Motor neuron (in vitro differentiated cells): ENCODE measurements around the gene GABARAPL1. TPM values are rescaled to one million over a fixed set of nuclear protein-coding genes. Genes with fewer than 3 reads are reported as not detected.

Experiments
- ATAC-seq, 8 experiments: fragments of 200-7000 bp; cut with Tn5 transposase; replicated peaks in 6 of 8; 2 replicates each; pipeline ENCODE4 v1.8.0; 2021; ENCODE audit warnings: mild to moderate bottlenecking in 8 of 8, moderate library complexity in 8 of 8
- H3K27ac ChIP-seq, 2 donors: fragments of 250-450 bp; sonication (Bioruptor Pico); 2 replicates each; pipeline ENCODE4 v1.9.0; 2021; ENCODE audit warnings: antibody characterized with exemption in 2 of 2, mild to moderate bottlenecking in 2 of 2, moderate library complexity in 1 of 2
- H3K4me1 ChIP-seq, 2 donors: fragments of 250-450 bp; sonication (Bioruptor Pico); replicated peaks in 1 of 2; 2 replicates each; pipeline ENCODE4 v1.6.1; 2021; ENCODE audit warnings: antibody characterized with exemption in 2 of 2, mild to moderate bottlenecking in 2 of 2, moderate library complexity in 1 of 2
- H3K4me3 ChIP-seq, 5 donors: fragments of 250-450 bp; sonication (Bioruptor Pico); 2 replicates each; pipeline ENCODE4 v1.9.0; 2021; ENCODE audit warnings: antibody characterized with exemption in 5 of 5, mild to moderate bottlenecking in 5 of 5, moderate library complexity in 4 of 5
- WGBS, 10 experiments: fragments of 450-650 bp; shearing (Covaris generic); methylation state at CpG; one replicate each; pipeline ENCODE4 v1.0.0; 2022; 5-methylcytosine and 5-hydroxymethylcytosine counted together
- in situ Hi-C, 9 experiments: fragments of 400-800 bp; cut with MboI; loops; one replicate each; pipeline ENCODE4 v1.15.0; 2021; ENCODE audit warnings: low sequenced_read_pairs in 9 of 9, low pct_unique_long_range_greater_than_20kb in 2 of 9; ENCODE audit not compliant: unreplicated experiment in 9 of 9
- total RNA-seq, 8 experiments: library from RNA; unstranded; fragments of 300-600 nt; gene quantifications; 2 replicates each; pipeline versions ENCODE4 v1.2.3 to v1.2.4, GENCODE V29; 2022

GABARAPL1 gene
- total RNA-seq, 8 experiments from 2014 or later, result 82.0 to 245 (median 106) TPM

DNA sequence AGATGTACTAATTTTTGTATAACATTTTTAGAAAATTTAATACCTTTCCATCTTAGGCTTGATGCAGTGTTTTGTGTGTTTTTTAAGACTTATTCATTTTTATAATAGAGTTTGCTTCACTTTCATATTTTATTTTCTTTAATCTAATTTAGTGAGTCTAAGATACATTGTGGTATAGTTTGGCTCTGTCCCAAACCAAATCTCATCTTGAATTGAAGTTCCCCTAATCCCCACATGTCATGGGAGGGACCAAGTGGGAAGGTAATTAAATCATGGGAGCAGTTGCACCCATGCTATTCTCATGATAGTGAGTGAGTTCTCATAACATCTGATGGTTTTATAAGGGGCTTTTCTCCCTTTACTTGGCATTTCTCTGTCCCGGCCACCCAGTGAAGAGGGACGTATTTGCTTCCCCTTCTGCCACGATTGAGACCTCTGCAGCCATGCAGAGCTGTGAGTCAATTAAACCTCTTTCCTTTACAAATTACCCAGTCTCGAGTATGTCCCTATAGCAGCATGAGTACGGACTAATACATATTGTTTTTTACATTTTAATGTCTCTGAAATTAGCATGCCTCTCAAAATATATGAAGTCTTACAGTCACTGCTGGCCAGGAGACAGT, 34.9 kb downstream of the GABARAPL1 start:
- WGBS, 10 experiments, result 5 to 63% (median 50%) methylated on average over 3 to 4 of the region's 5 CpGs; no CpG with 5 or more reads in 3 of the 10 experiments
- H3K4me3 ChIP-seq, result no peak overlapping the region
- peak in 2 of 8 experiments; percentile 35 to 62 for ATAC-seq

DNA sequence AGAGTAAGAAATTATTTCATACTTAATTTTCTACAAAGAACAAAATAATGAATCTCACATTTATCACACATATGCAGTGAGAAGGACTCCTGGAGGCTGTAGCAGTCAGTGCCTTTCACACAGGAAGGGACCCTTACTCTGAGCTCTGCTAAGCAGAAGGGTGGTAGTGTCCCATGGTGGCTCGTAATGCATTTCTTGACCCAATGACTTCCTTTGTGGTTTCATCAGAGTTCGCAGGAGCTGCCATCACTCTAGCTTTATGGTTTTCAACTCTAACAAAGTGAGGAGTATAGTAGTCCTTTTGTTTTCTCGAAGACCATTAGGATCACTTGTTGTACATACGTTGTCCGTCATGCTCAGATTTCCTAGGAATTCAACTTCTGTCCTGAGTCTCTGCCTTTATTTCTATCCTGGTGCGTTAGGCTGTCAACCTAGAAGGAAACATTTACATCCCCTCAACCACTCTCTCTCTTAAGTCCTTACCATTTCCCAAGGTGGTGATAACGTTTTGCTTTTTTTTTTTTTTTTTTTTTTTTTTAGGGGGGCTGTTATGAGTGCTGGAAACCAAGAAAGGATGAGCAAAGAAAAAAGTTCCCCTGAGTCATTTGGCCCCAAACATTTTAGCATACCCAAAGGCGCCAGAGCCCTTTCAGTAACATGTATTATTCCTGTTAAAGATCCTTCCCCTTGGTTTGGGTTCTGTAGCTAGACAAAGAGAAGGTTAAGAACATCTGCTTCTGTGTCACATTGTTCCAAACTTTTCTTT, 37.2 kb downstream of the GABARAPL1 start:
- H3K27ac ChIP-seq, result no peak overlapping the region
- no peak overlapping the region for H3K4me3 ChIP-seq
- no peak for ATAC-seq
- H3K4me1 ChIP-seq, result no peaks in the 10 kb centered on the region
- WGBS, 10 experiments, result 0 to 89% (median 64%) methylated on average over 1 to 8 of the region's 8 CpGs; no CpG with 5 or more reads in 1 of the 10 experiments
- in situ Hi-C loops, result loop anchor here in 5 of 9 experiments (25.0 kb wide), 2 partner anchors 312 to 412 kb away; partner anchors contain the start of gene STYK1 (in 1 of the 5)

More for the DNA sequence above, 34.9 kb downstream of the GABARAPL1 start:
- Histone ChIP-seq H3K27ac (no peak overlapping the region), H3K4me1 (no peaks in the 10 kb centered on the region)
- in situ Hi-C loops, result loop anchor here in 5 of 9 experiments (25.0 kb wide), 2 partner anchors 315 to 415 kb away; partner anchors contain the start of gene STYK1 (in 1 of the 5)

DNA sequence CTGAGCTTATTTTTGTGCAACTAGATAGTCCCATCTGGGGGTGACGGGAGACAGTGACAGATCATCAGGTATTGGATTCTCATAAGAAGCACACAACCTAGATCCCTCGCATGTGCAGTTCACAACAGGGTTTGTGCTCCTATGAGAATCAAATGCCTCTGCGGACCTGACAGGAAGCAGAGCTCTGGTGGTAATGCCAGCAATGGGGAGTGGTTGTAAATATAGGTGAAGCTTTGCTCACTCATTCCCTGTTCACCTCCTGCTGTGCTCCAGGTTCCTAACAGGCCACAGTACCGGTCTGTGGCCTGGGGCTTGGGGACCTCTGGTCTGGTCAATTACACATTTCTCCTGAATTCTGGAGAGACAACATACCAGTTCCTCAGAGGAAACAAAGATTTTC, 39.0 kb downstream of the GABARAPL1 start:
- Histone ChIP-seq H3K4me1 (no peaks in the 10 kb centered on the region), H3K27ac (no peak overlapping the region), H3K4me3 (no peak overlapping the region)
- ATAC-seq, result no peak
- 72 to 100% (median 100%) methylated on average over 1 to 3 of the region's 4 CpGs; no CpG with 5 or more reads in 1 of the 10 experiments for WGBS, 10 experiments
- in situ Hi-C loops, result no loop called here

DNA sequence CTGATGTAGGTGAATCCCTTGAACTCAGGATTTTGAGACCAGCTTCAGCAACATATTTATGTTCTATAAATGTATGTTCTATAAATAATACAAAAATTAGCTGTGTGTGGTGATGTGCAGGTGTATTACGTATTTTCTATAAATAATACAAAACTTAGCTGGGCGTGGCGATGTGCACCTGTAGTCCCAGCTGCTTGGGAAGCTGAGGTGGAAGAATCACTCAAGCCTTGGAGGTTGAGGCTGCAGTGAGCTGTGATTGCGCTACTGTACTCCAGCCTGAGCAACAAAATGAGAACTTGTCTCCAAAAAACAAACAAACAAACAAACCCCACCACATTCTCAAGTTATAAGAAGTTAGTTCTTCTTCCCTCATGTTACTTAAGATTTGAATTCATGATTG, 39.5 kb downstream of the GABARAPL1 start:
- in situ Hi-C loops, result no loop called here
- 70 to 96% (median 87%) methylated on average over 1 to 4 of the region's 4 CpGs; no CpG with 5 or more reads in 2 of the 10 experiments for WGBS, 10 experiments
- Histone ChIP-seq H3K27ac (no peak overlapping the region), H3K4me1 (no peaks in the 10 kb centered on the region), H3K4me3 (no peak overlapping the region)
- ATAC-seq, result no peak

DNA sequence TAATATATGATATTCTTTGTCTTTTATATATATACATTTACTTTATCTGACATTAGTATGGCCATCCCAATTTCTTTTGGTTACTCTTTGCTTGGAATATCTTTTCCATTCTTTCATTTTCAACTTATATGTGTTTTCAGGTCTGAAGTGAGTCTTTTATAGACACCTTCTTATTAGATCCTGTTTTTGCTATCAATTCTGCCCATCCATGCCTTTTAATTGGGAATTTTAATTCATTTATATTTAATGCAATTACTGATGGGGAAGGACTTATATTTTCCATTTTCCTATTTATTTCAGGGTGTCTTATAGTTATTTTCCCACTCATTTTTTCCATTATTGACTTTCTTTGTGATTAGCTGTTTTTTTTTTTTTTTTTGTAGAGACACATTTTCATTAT, 43.4 kb downstream of the GABARAPL1 start:
- in situ Hi-C loops, result no loop called here
- H3K4me1 ChIP-seq, result no peaks in the 10 kb centered on the region

DNA sequence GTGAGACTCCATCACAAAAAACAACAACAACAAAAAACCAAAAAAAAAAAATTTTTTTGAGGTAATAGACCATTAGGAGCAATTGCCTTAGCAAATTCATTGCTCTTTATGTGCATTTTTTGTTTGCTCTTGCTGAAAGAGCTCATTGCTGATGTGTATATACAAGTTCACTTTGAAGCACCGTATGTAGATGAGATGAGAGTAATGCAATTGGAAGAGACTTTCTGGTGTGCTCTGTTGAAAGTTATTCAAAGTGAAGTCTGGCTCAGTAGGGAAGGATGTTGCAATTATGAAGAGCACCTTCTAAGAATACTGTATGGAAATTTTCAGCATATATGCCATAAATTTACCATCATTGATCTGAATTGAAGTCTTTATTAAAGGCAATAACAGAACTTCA, 48.2 kb downstream of the GABARAPL1 start:
- peak in 3 of 8 experiments; percentile 99 to 100 (median 99) for ATAC-seq
- 0% methylated on average over 1 of the region's 1 CpG; no CpG with 5 or more reads in 4 of the 10 experiments for WGBS, 10 experiments
- no peaks in the 10 kb centered on the region for H3K4me1 ChIP-seq
- in situ Hi-C loops, result no loop called here
- H3K27ac ChIP-seq, result no peak overlapping the region
- H3K4me3 ChIP-seq, result no peak overlapping the region

More for the DNA sequence above, 43.4 kb downstream of the GABARAPL1 start:
- no peak overlapping the region for H3K4me3 ChIP-seq
- no peak for ATAC-seq
- no peak overlapping the region for H3K27ac ChIP-seq

DNA sequence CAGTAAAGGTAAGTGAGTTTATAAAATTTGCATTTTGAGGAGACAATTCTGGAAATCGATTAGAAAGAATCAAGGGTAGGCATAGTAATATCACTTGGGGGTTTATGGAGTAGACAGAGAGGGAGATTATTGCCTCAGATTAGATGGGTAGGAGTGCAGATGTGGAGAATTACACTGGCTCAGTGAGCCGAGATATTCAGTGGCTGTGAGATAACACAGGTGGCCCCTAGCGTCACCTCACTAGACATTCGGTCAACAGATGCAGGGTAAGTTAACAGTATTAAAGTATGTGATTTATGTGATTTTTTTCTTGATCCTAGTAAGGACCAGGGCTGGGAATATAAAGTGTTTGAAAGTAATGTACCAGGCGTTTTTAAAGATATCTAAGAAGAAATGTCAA, 55.4 kb downstream of the GABARAPL1 start:
- H3K4me3 ChIP-seq, result no peak overlapping the region
- WGBS, 10 experiments, result 30 to 85% (median 56%) methylated on average over 1 to 5 of the region's 5 CpGs
- ATAC-seq, result no peak
- H3K27ac ChIP-seq, result no peak overlapping the region
- in situ Hi-C loops, result no loop called here
- H3K4me1 ChIP-seq, result no peaks in the 10 kb centered on the region

DNA sequence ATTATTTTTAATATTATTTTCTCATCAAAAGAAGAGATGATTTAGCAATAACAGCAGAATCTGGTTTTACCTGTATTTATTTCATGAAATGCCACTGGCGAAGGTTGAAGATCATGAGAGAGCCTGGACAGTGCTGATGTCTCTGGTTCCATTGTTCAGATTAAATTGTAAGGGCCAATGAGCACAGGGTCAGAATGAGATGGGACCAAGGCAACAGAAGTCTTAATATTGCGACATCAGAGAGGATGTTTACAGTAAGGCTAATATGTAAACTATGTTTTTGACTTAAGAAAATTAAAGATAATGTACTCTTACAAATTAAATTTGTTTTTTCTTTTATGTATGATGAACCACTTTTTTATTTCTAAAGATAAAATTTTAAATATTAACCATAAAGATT, 59.8 kb downstream of the GABARAPL1 start:
- no peaks in the 10 kb centered on the region for H3K4me1 ChIP-seq
- no peak overlapping the region for H3K27ac ChIP-seq
- in situ Hi-C loops, result no loop called here
- WGBS, 10 experiments, result 70 to 95% (median 88%) methylated on average over 1 to 2 of the region's 2 CpGs
- no peak overlapping the region for H3K4me3 ChIP-seq
- no peak for ATAC-seq

Other genes with a start within 250 kb of the GABARAPL1 start
- under 1 TPM in 3 of 8 experiments, not detected in 5; 0.20 to 0.71 (median 0.37) TPM for gene CLEC12A, start 241.5 kb upstream of the GABARAPL1 start, total RNA-seq
- under 1 TPM in 1 of 8 experiments, not detected in 7; 0.31 TPM for gene CLEC1B, start 213.8 kb upstream of the GABARAPL1 start, total RNA-seq
- gene CLEC12B, start 202.2 kb upstream of the GABARAPL1 start, total RNA-seq, result under 1 TPM in 4 of 8 experiments, not detected in 4; 0.05 to 0.28 (median 0.21) TPM
- under 1 TPM in 4 of 8 experiments, not detected in 4; 0.13 to 0.93 (median 0.39) TPM for gene CLEC9A, start 182.2 kb upstream of the GABARAPL1 start, total RNA-seq
- gene CLEC1A, start 113.9 kb upstream of the GABARAPL1 start, total RNA-seq, result 10 to 100 TPM in 1 of 8 experiments, 1 to 10 TPM in 2, under 1 TPM in 4, not detected in 1; 0.18 to 24.9 (median 0.66) TPM
- 1 to 10 TPM in 1 of 8 experiments, under 1 TPM in 4, not detected in 3; 0.14 to 1.3 (median 0.63) TPM for gene CLEC7A, start 82.7 kb upstream of the GABARAPL1 start, total RNA-seq
- gene OLR1, start 40.7 kb upstream of the GABARAPL1 start, total RNA-seq, result 1 to 10 TPM in 1 of 8 experiments, under 1 TPM in 1, not detected in 6; 0.47 to 1.4 TPM
- gene TMEM52B, start 33.8 kb upstream of the GABARAPL1 start, total RNA-seq, result under 1 TPM in 3 of 8 experiments, not detected in 5; 0.14 to 0.32 (median 0.28) TPM
- under 1 TPM; 0.04 to 0.54 (median 0.18) TPM for gene KLRD1, start 95.0 kb downstream of the GABARAPL1 start, total RNA-seq
- 1 to 10 TPM in 2 of 8 experiments, under 1 TPM in 6; 0.13 to 1.9 (median 0.53) TPM for gene KLRK1, start 177.2 kb downstream of the GABARAPL1 start, total RNA-seq
- gene KLRC4, start 196.9 kb downstream of the GABARAPL1 start, total RNA-seq, result under 1 TPM in 1 of 8 experiments, not detected in 7; 0.71 TPM
- 1 to 10 TPM in 1 of 8 experiments, not detected in 7; 2.3 TPM for gene KLRC3, start 207.7 kb downstream of the GABARAPL1 start, total RNA-seq
- gene KLRC2, start 223.1 kb downstream of the GABARAPL1 start, total RNA-seq, result 1 to 10 TPM in 1 of 8 experiments, not detected in 7; 5.6 TPM
- under 1 TPM in 1 of 8 experiments, not detected in 7; 0.24 TPM for gene KLRC1, start 240.5 kb downstream of the GABARAPL1 start, total RNA-seq